ENCODE results near the gene USP51.
"Not testable (repeated sequence)": the region's sequence is repeated elsewhere in the genome, so short reads cannot be mapped to it uniquely, and the experiment has no call there.

USP51 gene

GRCh38 chrX:55489314-55490009, at the start of gene USP51:
Gene USP51 (minus strand): TSS chrX:55489848. CDS start chrX:55488939, 909 bp downstream.
- peak; percentile 25 to 62 for DNase-seq

GRCh38 chrX:55524487-55524886, 34.8 kb upstream of the USP51 start:
- no peak for DNase-seq

GRCh38 chrX:55523356-55523755, 33.7 kb upstream of the USP51 start:
- no peak for DNase-seq

GRCh38 chrX:55522596-55523276, 33.1 kb upstream of the USP51 start:
- no peak for DNase-seq

GRCh38 chrX:55521687-55522086, 32.0 kb upstream of the USP51 start:
- no peak for DNase-seq

GRCh38 chrX:55516794-55517481, 27.3 kb upstream of the USP51 start:
- not testable (repeated sequence) for DNase-seq

GRCh38 chrX:55513045-55513737, 23.5 kb upstream of the USP51 start:
- DNase-seq = not testable (repeated sequence)

GRCh38 chrX:55508410-55509152, 18.9 kb upstream of the USP51 start:
- not testable (repeated sequence) for DNase-seq

- not testable (repeated sequence) for DNase-seq
Observed at GRCh38 chrX:55507699-55508098, 18.1 kb upstream of the USP51 start.

- DNase-seq = not testable (repeated sequence)
Observed at GRCh38 chrX:55507010-55507409, 17.4 kb upstream of the USP51 start.

- DNase-seq = no peak
Observed at GRCh38 chrX:55490974-55491373, 1.3 kb upstream of the USP51 start.

GRCh38 chrX:55490121-55490520, 473 bp upstream of the USP51 start:
- DNase-seq = no peak

GRCh38 chrX:55488593-55489313, 895 bp downstream of the USP51 start:
- DNase-seq = peak; percentile 25 to 62

- DNase-seq = no peak
Observed at GRCh38 chrX:55488006-55488592, 1.5 kb downstream of the USP51 start.

GRCh38 chrX:55487143-55487542, 2.5 kb downstream of the USP51 start:
- DNase-seq = no peak

- DNase-seq = no peak
Observed at GRCh38 chrX:55486736-55487135, 2.9 kb downstream of the USP51 start.

- DNase-seq = no peak
Observed at GRCh38 chrX:55484948-55485347, 4.7 kb downstream of the USP51 start.

GRCh38 chrX:55480390-55481062, 9.1 kb downstream of the USP51 start:
- no peak for DNase-seq

- not testable (repeated sequence) for DNase-seq
Observed at GRCh38 chrX:55479956-55480355, 9.7 kb downstream of the USP51 start.

GRCh38 chrX:55465791-55466190, 23.9 kb downstream of the USP51 start:
- not testable (repeated sequence) for DNase-seq

- not testable (repeated sequence) for DNase-seq
Observed at GRCh38 chrX:55465108-55465507, 24.5 kb downstream of the USP51 start.

Data from NCI-H526 (cell line).